Breast epithelium (tissue), 4 donors: ENCODE data around the gene ADAMTSL4. TPM values are rescaled to one million over a fixed set of nuclear protein-coding genes. Genes with fewer than 3 reads are reported as not detected.

Experiments
- DNase-seq, 2 donors: peaks; one replicate each; pipeline ENCODE4 v3.0.0-alpha.2; 2019; ENCODE audit warnings: low spot score in 2 of 2
- H3K27ac ChIP-seq, 2 donors: fragments of 200-600 bp; sonication (generic) in 1 of 2; one replicate each; pipeline ENCODE4 v1.5.1; 2016 to 2019; ENCODE audit warnings: mild to moderate bottlenecking in 1 of 2
- H3K27me3 ChIP-seq, 2 donors: fragments of 200-600 bp; sonication (generic) in 1 of 2; one replicate each; pipeline versions ENCODE4 v1.5.1 to v1.6.0; 2017 to 2019; ENCODE audit warnings: control low read depth in 1 of 2, mild to moderate bottlenecking in 1 of 2
- H3K36me3 ChIP-seq: fragments of 200-600 bp; one replicate; pipeline ENCODE4 v1.5.1; 2019
- H3K4me1 ChIP-seq, 2 donors: fragments of 200-600 bp; sonication (generic); one replicate each; pipeline ENCODE4 v1.5.1; 2016 to 2019; ENCODE audit warnings: control low read depth in 1 of 2
- H3K4me3 ChIP-seq, 3 donors: fragments of 200-600 bp; sonication (generic); 1 replicate in 2 of 3; 2 replicates in 1 of 3; pipeline ENCODE4 v1.5.1; 2016 to 2019; ENCODE audit warnings: mild to moderate bottlenecking in 3 of 3, moderate library complexity in 2 of 3
- H3K9me3 ChIP-seq, 2 donors: fragments of 200-600 bp; sonication (generic) in 1 of 2; one replicate each; pipeline ENCODE4 v1.5.1; 2016 to 2019; ENCODE audit warnings: control low read depth in 1 of 2
- POLR2A ChIP-seq: fragments of 450-650 bp; IDR thresholded peaks from one replicate; pipeline ENCODE4 v1.6.1; 2016; ENCODE audit warnings: antibody characterized with exemption, mild to moderate bottlenecking, moderate library complexity
- POLR2AphosphoS5 ChIP-seq, 3 donors: sonication (generic); formaldehyde crosslinking; IDR thresholded peaks; one replicate each; pipeline ENCODE4 v1.6.1; 2017; ENCODE audit warnings: antibody characterized with exemption in 3 of 3
- intact Hi-C: fragments of 100-400 bp; cut with DNase I; formaldehyde crosslinking; loops from one replicate; pipeline ENCODE4 v1.15.1; 2023; ENCODE audit warnings: low total_unique reads
- total RNA-seq, 3 donors: library from RNA; depleted of rRNA; stranded (reverse); fragments of >200 nt; gene quantifications; one replicate each; pipeline ENCODE4 v1.1.0, GENCODE V29; 2016
- TF ChIP-seq, protein P1 (sequence below), 3 donors: fragments of 450-650 bp; IDR thresholded peaks; one replicate each; pipeline ENCODE4 v1.5.1; 2016 to 2017; ENCODE audit warnings: antibody characterized with exemption in 3 of 3, mild to moderate bottlenecking in 3 of 3, moderate library complexity in 3 of 3

The ADAMTSL4 gene
- total RNA-seq, 3 donors from 2014 or later, result 11.3 to 31.8 (median 30.2) TPM

DNA sequence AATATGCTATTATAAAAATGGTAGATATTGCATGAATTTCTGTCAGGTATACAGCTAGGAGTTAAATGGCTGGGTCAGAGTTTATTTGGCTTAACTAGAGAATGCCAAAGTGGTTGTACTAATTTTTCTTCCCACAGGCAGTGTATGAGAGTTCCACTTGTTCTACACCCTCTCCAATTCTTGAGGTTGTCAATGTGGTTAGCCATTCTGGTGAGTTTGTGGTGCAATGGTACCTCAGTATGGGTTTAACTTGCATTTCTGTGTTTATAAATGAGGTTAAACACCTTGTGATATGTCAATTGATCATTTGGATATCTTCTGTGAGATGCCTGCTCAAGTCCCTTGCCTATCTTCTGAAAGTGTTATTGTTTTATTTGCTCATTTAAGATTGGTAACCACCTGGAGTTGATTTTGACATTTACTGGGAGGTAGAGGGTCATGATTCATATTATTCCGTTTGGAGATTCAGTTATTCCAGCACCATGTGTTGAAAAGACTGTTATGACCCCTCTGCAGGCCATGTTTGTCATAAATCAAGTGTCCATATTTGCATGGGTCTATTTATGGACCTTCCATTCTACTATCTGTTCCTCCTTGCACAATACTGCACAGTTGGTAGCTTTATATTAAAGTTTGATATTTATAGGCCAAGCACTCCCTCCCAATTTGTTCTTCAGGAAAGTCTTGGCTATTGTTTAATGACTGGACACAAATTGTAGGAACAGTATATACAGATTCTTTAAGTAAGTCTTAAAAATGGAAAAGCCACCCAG lies 27.8 kb upstream of the ADAMTSL4 start:
- Histone ChIP-seq H3K27ac (no peak overlapping the region), H3K27me3 (no peaks in the 10 kb centered on the region), H3K9me3 (no peaks in the 10 kb centered on the region), H3K4me3 (no peak overlapping the region), H3K36me3 (no peaks in the 10 kb centered on the region), H3K4me1 (no peaks in the 10 kb centered on the region)
- TF ChIP-seq POLR2AphosphoS5 (IDR thresholded peaks at IDR 0.05) (no peak), POLR2A (no peak)
- TF ChIP-seq, protein P1, sequence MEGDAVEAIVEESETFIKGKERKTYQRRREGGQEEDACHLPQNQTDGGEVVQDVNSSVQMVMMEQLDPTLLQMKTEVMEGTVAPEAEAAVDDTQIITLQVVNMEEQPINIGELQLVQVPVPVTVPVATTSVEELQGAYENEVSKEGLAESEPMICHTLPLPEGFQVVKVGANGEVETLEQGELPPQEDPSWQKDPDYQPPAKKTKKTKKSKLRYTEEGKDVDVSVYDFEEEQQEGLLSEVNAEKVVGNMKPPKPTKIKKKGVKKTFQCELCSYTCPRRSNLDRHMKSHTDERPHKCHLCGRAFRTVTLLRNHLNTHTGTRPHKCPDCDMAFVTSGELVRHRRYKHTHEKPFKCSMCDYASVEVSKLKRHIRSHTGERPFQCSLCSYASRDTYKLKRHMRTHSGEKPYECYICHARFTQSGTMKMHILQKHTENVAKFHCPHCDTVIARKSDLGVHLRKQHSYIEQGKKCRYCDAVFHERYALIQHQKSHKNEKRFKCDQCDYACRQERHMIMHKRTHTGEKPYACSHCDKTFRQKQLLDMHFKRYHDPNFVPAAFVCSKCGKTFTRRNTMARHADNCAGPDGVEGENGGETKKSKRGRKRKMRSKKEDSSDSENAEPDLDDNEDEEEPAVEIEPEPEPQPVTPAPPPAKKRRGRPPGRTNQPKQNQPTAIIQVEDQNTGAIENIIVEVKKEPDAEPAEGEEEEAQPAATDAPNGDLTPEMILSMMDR (IDR thresholded peaks at IDR 0.05), result no peak
- intact Hi-C loops, result no loop called here
- DNase-seq, result no peak

DNA sequence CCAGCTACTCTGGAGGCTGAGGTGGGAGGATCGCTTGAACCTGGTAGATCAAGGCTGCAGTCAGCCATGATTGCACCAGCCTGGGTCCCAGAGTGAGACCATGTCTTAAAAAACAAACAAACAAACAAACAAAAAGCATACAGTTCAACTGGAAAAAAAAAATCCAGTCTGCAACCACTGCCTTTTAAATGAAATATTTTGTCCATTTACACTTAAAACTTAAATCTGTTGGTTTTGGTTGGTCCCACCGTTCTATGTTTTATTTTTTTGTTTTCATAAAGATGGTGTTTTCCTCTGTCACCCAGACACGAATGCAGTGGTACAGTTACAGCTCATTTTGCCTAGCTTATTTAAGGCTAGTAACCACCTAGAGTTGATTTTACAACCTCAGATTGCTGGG lies 23.9 kb upstream of the ADAMTSL4 start:
- H3K9me3 ChIP-seq, result no peaks in the 10 kb centered on the region
- no peak overlapping the region for H3K4me3 ChIP-seq
- intact Hi-C loops, result no loop called here
- H3K36me3 ChIP-seq, result no peaks in the 10 kb centered on the region
- no peak for DNase-seq
- no peaks in the 10 kb centered on the region for H3K27me3 ChIP-seq
- no peak overlapping the region for H3K27ac ChIP-seq
- no peaks in the 10 kb centered on the region for H3K4me1 ChIP-seq
- TF ChIP-seq POLR2A (no peak), POLR2AphosphoS5 (IDR thresholded peaks at IDR 0.05) (no peak)
- TF ChIP-seq, protein P1 (IDR thresholded peaks at IDR 0.05), result no peak

DNA sequence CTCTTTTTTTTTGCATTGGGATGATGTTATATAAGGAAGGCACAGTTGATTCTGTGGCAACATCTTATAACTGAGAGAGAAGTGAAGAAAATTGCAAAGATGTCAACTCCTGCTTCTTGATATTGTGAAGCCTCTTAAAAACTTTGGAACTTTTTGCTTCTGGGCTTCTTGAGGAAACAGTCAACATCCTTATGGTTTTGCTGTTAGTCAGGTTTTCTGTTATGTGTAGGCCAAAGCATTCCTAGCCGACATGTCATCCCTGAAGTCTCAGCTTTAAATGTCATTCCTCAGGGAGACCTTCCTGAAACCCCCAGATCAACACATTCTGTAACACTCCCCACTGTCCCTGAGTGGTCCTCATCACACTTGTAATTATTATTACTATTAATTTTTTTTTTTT lies 21.0 kb upstream of the ADAMTSL4 start:
- TF ChIP-seq, protein P1 (IDR thresholded peaks at IDR 0.05), result no peak
- TF ChIP-seq POLR2AphosphoS5 (IDR thresholded peaks at IDR 0.05), result no peak
- no peak for TF ChIP-seq POLR2A
- Histone ChIP-seq H3K27me3 (no peaks in the 10 kb centered on the region), H3K9me3 (no peaks in the 10 kb centered on the region), H3K27ac (no peak overlapping the region), H3K36me3 (no peaks in the 10 kb centered on the region), H3K4me1 (no peaks in the 10 kb centered on the region), H3K4me3 (no peak overlapping the region)
- no peak for DNase-seq
- intact Hi-C loops, result no loop called here

DNA sequence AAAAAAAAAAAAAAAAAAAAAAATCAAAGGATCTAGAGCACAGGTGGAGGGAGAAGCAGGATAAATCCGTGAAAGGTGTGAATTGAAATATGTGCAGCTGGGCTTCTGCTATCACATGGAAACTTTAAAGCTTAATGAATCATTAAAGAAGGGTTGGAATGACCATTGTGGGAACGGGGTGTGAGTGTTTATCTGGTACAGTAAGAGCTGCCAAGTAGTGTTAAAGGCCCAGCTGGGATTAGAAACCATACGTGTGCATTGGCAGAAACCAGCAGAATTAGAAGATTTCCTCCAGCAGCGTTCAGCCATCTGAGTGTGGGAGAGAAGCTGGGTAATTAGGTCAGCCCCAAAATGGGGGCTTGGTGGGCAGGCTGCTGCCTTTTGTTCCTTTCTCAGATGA lies 20.2 kb upstream of the ADAMTSL4 start:
- no peak for DNase-seq

DNA sequence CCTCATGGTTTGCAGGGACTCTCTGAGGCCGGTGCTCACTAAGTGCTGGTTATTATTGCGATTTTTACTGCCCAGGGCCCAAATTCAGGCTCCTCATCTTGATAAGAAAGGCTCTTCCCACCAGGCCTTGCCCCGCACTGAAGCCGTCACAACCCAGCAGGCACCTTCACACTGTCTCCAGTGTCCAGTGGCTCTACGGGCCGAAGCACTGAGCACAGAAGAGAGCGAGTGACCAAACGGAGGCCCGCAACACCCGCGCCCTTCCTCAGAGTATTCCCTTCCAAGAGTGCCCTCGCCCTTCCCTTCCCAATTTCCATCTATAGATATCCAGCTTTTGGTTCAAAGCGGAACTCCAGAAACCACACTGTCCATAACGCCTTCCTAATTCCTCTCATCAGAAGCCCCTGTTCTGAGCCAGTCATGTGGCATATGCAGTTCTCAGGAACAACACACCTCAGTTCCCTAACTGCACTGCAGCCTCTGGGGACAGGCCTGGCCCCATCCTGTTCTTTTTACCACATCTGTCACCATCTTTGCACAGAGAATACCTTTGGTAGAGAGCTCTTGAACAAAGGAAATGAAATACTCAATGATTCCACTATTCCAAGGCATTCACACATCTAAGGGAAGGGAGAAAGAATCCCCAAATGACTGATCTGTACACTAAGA lies 18.6 kb upstream of the ADAMTSL4 start:
- H3K36me3 ChIP-seq, result no peaks in the 10 kb centered on the region
- intact Hi-C loops, result no loop called here
- no peak overlapping the region for H3K27ac ChIP-seq
- no peaks in the 10 kb centered on the region for H3K4me1 ChIP-seq
- DNase-seq, result no peak
- no peaks in the 10 kb centered on the region for H3K9me3 ChIP-seq
- TF ChIP-seq, protein P1 (IDR thresholded peaks at IDR 0.05), result no peak
- TF ChIP-seq POLR2AphosphoS5 (IDR thresholded peaks at IDR 0.05) (no peak), POLR2A (no peak)
- H3K4me3 ChIP-seq, result no peak overlapping the region
- no peaks in the 10 kb centered on the region for H3K27me3 ChIP-seq

More for the DNA sequence above, 20.2 kb upstream of the ADAMTSL4 start:
- Histone ChIP-seq H3K27me3 (no peaks in the 10 kb centered on the region), H3K4me3 (no peak overlapping the region), H3K36me3 (no peaks in the 10 kb centered on the region), H3K9me3 (no peaks in the 10 kb centered on the region), H3K27ac (no peak overlapping the region), H3K4me1 (no peaks in the 10 kb centered on the region)
- TF ChIP-seq, protein P1 (IDR thresholded peaks at IDR 0.05), result no peak
- no peak for TF ChIP-seq POLR2A
- no peak for TF ChIP-seq POLR2AphosphoS5 (IDR thresholded peaks at IDR 0.05)
- intact Hi-C loops, result no loop called here
